KBM-7 (cell line): ENCODE results near the gene EEF1A2.

Experiments used
- DNase-seq: peaks from one replicate; pipeline ENCODE4 v3.0.0-alpha.2; 2015
- in situ Hi-C: fragments of 300-500 bp; cut with MboI; formaldehyde crosslinking; loops from 2 replicates; pipeline ENCODE4 v1.14.3; 2020; ENCODE audit warnings: low sequenced_read_pairs, low pct_unique_long_range_greater_than_20kb, mixed read lengths

Gene EEF1A2

GRCh38 chr20:63538204-63539091, 39.6 kb upstream of the EEF1A2 start:
- no peak for DNase-seq
- in situ Hi-C loops, result no loop called here

DNA sequence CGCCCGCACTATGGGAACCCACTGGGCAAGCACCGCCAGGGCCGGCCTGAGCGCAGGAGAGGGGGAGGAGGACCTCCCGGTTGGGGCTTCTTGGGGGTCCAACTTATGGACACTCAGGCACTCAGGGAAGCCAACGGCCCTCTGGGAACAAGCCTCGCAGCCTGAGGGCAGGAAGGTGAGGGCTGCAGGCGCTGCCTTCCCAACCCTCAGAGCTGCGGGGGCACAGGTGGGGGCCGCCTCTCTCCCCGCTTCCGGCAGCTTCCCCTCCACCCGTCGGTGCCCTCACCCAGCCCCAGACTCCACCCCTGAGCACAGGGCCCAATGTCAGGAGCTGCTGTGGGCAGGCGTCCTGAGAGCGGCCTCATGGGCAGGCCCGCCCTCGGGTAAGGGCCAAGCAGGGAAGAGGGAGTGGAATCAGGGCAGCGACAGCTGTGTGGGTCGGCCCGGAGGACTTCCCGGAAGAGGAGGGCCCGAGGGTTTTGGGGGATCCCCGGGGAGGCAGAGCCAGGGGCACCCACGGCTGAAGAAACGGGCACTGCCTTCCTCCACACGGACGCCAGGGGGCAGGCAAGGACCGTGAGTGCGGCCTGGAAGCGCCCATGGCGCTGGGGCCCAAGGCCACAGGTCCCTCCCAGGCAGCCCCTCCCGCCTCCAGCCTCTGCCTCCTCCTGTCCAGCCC, 38.8 kb upstream of the EEF1A2 start:
- in situ Hi-C loops, result no loop called here
- peak; percentile 84 for DNase-seq

- DNase-seq, result no peak
Measured at GRCh38 chr20:63536997-63537524, 38.2 kb upstream of the EEF1A2 start, which contains the start of gene PTK6. Gene PTK6, minus strand, starts transcription at chr20:63537376. Its CDS starts 62 bp downstream, at chr20:63537314.

DNA sequence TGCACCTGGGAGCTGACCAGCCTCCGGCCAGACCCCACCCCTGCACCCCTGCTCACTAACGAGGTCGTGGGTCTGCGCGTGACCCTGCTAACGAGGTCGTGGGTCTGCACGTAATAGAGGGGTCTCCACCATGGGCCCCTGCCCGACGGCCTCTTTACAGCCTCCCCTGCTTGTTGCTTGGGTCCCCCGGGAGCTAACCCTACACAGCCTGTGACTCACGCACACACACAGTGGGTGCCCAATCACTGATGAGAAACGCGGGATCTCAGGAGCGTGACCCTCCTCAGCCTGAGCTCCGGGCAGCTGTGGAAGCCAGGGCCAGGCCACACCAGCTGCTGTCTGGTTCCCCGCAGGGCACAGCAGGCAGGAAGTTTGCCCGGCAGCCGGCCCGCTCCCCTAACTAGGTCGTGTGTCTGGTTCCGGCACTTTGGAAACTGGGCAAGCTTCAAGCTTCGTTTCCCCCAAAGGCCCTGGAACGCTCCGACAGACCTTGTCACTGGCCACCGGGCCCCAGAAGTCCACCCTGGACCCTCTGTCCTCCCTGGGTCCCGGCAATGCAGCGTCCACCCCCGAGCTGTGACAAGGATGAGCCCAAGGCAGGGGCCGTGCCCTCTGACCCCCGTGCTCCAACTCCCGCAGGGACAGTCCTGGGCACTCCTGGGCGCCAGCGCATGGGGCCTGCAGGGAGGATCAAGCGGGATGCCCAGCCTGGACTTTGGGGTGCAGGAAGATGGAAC, 37.5 kb upstream of the EEF1A2 start:
- in situ Hi-C loops, result no loop called here
- DNase-seq, result no peak

More at GRCh38 chr20:63536997-63537524, 38.2 kb upstream of the EEF1A2 start, which contains the start of gene PTK6:
- in situ Hi-C loops, result no loop called here

DNA sequence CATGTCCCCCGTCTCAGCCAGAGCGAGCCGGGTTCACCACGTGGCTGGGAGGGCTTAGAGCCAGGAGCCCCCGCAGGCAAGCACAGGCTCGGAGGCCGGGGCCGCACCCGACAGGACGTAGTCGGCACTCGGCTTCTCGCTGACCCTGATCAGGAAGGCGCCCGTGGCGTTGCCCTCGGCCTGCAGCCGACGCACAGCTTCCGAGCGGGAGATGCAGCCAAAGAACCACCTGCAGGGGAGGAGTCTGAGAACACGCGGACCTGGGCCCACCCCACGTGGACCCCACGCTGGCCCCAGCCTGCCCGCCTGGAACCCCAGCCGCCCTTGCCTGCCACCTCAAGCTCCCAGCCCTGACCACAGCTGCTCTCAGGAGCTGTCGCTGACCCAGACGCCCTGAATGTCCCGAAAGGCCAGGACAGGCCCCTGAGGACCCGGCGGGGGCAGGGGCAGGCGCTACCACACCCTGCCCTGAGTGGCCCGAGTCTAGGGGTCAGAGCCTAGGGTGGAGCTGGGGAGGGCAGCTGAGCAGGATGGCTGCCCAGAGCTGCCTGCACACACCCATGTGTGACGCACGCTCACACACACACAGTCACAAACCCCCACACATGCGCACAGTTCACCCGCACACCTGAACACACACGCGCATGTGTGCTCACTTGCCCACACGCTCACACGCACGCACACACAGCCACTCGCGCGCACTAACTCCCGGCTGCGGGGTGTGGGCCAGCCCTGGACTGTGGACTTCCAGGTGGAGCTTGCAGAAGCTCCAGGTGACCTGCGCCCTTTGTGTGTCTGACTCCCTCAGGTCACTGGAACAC, 36.2 kb upstream of the EEF1A2 start:
- no peak for DNase-seq
- in situ Hi-C loops, result no loop called here

DNA sequence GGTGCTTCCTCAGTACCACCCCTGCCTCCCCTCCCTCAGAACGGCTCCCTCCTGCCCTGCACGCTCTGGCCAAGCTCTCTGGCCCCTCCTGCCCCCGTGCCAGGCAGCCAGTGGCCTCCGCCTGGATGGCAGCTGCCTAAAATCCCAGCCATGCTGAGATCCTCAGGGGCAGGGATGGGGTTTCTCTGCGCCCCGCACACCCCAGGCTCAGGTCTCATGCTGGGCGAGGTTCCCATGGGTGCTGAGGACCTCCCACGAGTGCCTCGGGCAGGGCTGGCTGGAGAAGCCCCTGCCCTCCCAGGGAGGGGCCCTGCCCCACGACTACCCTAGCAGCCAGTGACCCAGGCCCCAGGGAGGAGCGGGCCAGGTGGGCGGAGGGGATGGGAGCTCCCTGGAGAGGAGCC, 35.5 kb upstream of the EEF1A2 start:
- no peak for DNase-seq
- in situ Hi-C loops, result no loop called here

DNA sequence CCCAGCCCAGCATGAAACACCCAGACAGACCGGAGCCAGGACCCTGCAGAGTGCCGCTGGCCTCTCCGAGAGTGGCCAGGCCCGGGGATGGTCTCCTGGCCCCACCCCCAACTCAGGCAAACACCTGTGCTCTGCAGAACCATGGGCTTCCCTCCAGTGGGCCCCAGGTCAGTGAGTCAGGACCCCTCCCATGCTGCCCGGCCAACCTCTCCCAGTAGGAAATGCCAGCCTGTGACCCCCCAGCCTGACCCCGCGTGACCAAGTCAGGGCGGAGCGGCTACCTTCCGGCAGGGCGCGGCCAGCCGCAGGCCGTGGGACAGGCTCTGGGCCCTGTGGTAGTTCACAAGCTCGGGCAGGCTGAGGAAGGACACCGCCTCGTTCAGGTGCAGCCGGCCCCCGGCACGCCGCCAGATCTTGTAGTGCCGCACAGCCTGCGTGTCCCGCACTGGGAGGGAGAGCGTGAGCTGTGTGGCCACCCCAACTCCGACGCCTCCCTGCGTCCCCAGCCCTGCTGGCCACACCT, 35.0 kb upstream of the EEF1A2 start:
- in situ Hi-C loops, result no loop called here
- DNase-seq, result no peak

DNA sequence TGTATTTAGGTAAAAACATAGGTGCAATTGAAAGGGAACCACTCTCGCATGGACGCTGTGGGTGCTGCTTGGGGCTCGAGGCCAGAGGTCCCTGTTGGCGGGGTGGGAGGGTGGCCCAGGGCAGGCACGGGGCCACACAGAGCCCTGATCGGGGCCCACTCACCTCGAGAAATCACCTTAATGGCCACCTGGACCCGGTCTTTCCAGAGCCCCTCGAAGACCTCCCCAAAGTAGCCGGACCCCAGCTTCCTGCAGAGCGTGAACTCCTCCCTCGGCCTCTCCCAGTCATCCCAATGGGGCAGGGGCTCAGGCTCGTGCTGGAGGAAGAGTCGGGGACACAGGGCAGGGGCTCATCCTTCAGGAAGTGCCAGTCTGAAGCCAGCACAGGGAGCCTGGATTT, 34.5 kb upstream of the EEF1A2 start:
- in situ Hi-C loops, result no loop called here
- no peak for DNase-seq

- DNase-seq, result no peak
- in situ Hi-C loops, result no loop called here
Measured at GRCh38 chr20:63532449-63532971, 33.6 kb upstream of the EEF1A2 start.

- in situ Hi-C loops, result no loop called here
Measured at GRCh38 chr20:63531686-63532448, 33.0 kb upstream of the EEF1A2 start.

GRCh38 chr20:63530788-63531160, 31.9 kb upstream of the EEF1A2 start:
- in situ Hi-C loops, result no loop called here
- DNase-seq, result no peak

More at GRCh38 chr20:63531686-63532448, 33.0 kb upstream of the EEF1A2 start:
- no peak for DNase-seq

DNA sequence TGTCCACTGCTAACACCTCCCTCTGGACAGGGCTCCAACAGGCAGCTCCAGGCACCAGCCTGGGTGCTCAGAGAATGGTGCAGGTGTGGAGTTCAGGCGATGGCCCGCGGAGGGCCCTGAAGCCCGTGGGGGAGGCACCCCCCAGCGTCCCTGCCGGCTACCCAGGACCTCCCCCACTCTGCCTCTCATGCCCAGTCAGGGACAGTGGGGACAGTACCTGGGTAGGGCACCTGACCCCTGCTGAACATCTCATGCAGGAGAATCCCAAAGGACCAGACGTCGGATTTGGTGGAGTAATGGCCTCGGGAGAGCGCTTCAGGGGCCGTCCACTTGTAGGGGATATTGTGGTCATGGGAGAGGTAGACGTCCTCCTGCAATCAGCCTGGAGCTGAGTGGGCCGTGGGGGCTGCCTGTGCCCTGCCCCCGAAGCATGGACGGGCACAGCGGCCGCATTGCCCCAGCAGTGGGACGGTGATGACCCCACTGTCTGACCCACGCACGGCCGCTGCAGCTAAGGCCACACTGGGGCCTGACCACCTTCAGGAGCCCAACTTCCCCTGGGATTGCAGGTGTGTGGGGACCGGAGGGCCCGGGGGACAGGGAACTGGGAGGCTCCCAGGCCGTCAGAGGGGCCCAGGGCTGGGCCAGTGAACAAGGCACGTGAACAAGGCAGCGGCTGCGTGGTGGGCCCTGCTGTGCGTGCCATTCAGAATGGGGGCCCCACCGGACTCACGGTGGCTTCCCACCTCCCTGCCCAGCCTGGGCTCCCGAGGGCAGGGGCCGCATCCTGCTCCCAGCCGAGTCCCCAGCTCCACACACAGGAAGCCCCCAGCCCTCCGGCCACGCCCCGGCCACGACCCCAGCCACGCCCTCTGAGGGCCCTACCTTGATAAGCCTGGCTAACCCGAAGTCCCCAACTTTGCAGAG, 31.2 kb upstream of the EEF1A2 start:
- in situ Hi-C loops, result no loop called here
- no peak for DNase-seq

DNA sequence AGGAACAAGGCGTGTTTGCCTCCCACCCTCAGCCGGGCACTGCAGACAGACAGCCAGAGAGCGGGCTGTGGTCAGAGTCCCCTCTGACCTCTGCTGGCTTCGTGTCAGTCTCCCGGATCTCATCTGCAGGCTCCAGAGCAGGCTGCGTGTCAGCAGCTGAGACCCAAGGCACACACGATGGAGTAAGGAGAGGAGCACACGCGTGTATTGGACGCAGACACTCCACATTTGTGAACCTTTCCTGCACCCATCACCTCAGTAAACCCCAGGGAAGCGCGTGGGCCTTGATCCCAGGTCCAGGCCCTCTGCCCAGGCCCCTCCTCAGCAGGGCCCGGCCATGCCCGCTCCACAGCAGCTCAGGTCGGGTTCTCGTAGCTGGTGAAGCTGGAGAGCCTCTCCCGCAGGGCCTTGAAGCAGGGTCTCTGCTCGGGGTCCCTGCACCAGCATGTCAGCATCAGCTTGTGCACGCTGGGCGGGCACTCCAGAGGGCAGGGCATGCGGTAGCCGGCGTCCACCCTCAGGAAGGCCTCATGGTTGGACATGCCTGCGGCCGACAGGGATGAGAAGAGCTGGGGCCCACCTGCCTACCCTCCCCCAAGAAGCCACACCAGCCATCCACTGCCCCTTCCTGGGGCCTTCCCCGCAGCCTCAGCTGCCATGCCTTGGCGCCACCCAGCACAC, 30.4 kb upstream of the EEF1A2 start:
- no peak for DNase-seq
- in situ Hi-C loops, result no loop called here

GRCh38 chr20:63527184-63527583, 28.3 kb upstream of the EEF1A2 start:
- in situ Hi-C loops, result no loop called here
- no peak for DNase-seq

GRCh38 chr20:63525971-63526370, 27.1 kb upstream of the EEF1A2 start:
- in situ Hi-C loops, result no loop called here
- DNase-seq, result peak; percentile 43

- DNase-seq, result no peak
- in situ Hi-C loops, result no loop called here
Measured at GRCh38 chr20:63525185-63525584, 26.3 kb upstream of the EEF1A2 start.
